ENCODE data around the gene LAT. TPM values are rescaled to one million over a fixed set of nuclear protein-coding genes. Genes with fewer than 3 reads are reported as not detected.

The LAT gene
- total RNA-seq, 1 experiment from 2014 or later, result 3.3 TPM

DNA sequence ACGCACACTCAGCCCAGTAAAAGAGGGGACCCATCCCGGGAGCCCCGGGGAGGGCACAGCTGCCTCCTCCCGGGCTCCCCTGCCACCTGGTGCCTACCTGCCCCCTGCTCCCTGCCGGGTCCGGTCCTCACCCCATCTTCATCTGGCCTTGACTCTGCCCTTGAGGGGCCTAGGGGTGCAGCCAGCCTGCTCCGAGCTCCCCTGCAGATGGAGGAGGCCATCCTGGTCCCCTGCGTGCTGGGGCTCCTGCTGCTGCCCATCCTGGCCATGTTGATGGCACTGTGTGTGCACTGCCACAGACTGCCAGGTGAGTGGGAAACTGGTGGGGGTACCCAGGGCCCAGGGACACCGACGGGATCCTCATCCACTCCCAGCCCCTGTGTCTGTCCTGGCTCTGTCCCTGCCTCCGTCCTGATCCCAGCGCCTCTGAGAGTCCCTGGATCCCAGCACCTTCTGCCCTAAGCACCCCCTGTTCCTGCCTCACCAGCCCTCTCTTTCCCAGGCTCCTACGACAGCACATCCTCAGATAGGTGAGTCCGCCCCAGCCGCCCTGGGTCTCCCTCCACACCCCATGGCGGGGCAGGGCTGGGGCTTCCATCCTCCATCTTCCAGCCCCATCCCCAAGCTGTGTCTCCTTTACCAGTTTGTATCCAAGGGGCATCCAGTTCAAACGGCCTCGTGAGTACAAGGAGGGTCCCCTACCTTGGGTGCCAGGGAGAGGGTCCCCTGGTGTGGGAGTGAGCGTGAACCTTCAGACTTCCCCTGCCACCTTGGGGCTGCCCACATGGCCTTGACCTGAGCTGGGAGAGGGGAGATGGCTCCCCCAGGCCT, 574 bp downstream of the LAT start:
- Histone ChIP-seq H3K9me3 (ENCODE audit: control insufficient read depth in 1 of 2, insufficient read depth in 1 of 2, low read depth in 1 of 2, low read length in 2 of 2) (no peaks in the 10 kb centered on the region; a peak in 1 of 4 replicates), H3K4me1 (ENCODE audit: control insufficient read depth in 1 of 2, insufficient read depth in 2 of 2, low read length in 2 of 2) (no peaks in the 10 kb centered on the region), H3K4me3 (replicated peaks in 1 of 2; ENCODE audit: low read depth in 1 of 2, low read length in 2 of 2) (no peak overlapping the region), H4K20me1 (ENCODE audit: insufficient read depth) (no peaks in the 10 kb centered on the region), H3K9me2 (ENCODE audit: insufficient read depth) (no peaks in the 10 kb centered on the region), H3K27me3 (ENCODE audit: insufficient read depth, low read length) (no peaks in the 10 kb centered on the region), H3K79me2 (ENCODE audit: insufficient read depth, low read length) (no peaks in the 10 kb centered on the region), H2AFZ (ENCODE audit: low read depth, low read length, poor library complexity, severe bottlenecking) (no peak overlapping the region), H3K27ac (ENCODE audit: low read depth, low read length) (no peak overlapping the region), H3K36me3 (ENCODE audit: control insufficient read depth in 1 of 2, insufficient read depth in 2 of 2, low read length in 2 of 2) (peaks cover 0 to 15% of the 10 kb centered on the region in 2 experiments; a peak in 2 of 4 replicates), H3K9ac (ENCODE audit: low read length) (no peak overlapping the region), H3K4me2 (ENCODE audit: low read length) (no peak overlapping the region)
- POLR2A ChIA-PET, result no interaction called here
- CTCF ChIA-PET, result no interaction called here
- BruUV-seq (replicated peaks), result no TSS peak
- RAD21 ChIA-PET (ENCODE audit: low non-redundant PET in 1 of 2, low total read pairs in 2 of 2, uncharacterized antibody in 2 of 2, unreplicated experiment in 2 of 2), result no interaction called here
- intact Hi-C loops (cut with micrococcal nuclease), result no loop called here
- ATAC-seq (no peak), DNase-seq (ENCODE audit: low read depth, low spot score) (no peak)
- TF ChIP-seq CBX3 (IDR thresholded peaks at IDR 0.05; ENCODE audit: low read depth) (no peak), CTCF (IDR thresholded peaks at IDR 0.05 in 2 of 3, conservative IDR thresholded peaks at IDR 0.05 in 1 of 3; ENCODE audit: borderline replicate concordance in 1 of 3, insufficient read depth in 1 of 3, low read depth in 2 of 3, low read length in 2 of 3) (no peak), RAD21 (IDR thresholded peaks at IDR 0.05; ENCODE audit: low read depth) (no peak), EZH2 (IDR thresholded peaks at IDR 0.05) (no peak), POLR2AphosphoS5 (IDR thresholded peaks at IDR 0.05; ENCODE audit: low read depth, low read length) (no peak), MAX (IDR thresholded peaks at IDR 0.05) (no peak), YY1 (IDR thresholded peaks at IDR 0.05; ENCODE audit: extremely low read depth, insufficient replicate concordance, low read depth, low read length) (no peak), ZNF274 (IDR thresholded peaks at IDR 0.05; ENCODE audit: low read depth, low read length) (no peak), ZFX (IDR thresholded peaks at IDR 0.05) (no peak), EZH2phosphoT487 (IDR thresholded peaks at IDR 0.05; ENCODE audit: borderline replicate concordance) (no peak), SRF (IDR thresholded peaks at IDR 0.05; ENCODE audit: low read depth) (no peak), POLR2A (IDR thresholded peaks at IDR 0.05; ENCODE audit: borderline replicate concordance, extremely low read depth, insufficient read depth, insufficient read length) (no peak), SP1 (IDR thresholded peaks at IDR 0.05; ENCODE audit: low read depth) (no peak), ZBTB33 (IDR thresholded peaks at IDR 0.05; ENCODE audit: extremely low read depth, insufficient replicate concordance, low read length) (no peak), EGR1 (IDR thresholded peaks at IDR 0.05; ENCODE audit: low read depth) (no peak), JUND (IDR thresholded peaks at IDR 0.05) (no peak)
- TF ChIP-seq, protein P1, sequence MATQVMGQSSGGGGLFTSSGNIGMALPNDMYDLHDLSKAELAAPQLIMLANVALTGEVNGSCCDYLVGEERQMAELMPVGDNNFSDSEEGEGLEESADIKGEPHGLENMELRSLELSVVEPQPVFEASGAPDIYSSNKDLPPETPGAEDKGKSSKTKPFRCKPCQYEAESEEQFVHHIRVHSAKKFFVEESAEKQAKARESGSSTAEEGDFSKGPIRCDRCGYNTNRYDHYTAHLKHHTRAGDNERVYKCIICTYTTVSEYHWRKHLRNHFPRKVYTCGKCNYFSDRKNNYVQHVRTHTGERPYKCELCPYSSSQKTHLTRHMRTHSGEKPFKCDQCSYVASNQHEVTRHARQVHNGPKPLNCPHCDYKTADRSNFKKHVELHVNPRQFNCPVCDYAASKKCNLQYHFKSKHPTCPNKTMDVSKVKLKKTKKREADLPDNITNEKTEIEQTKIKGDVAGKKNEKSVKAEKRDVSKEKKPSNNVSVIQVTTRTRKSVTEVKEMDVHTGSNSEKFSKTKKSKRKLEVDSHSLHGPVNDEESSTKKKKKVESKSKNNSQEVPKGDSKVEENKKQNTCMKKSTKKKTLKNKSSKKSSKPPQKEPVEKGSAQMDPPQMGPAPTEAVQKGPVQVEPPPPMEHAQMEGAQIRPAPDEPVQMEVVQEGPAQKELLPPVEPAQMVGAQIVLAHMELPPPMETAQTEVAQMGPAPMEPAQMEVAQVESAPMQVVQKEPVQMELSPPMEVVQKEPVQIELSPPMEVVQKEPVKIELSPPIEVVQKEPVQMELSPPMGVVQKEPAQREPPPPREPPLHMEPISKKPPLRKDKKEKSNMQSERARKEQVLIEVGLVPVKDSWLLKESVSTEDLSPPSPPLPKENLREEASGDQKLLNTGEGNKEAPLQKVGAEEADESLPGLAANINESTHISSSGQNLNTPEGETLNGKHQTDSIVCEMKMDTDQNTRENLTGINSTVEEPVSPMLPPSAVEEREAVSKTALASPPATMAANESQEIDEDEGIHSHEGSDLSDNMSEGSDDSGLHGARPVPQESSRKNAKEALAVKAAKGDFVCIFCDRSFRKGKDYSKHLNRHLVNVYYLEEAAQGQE (IDR thresholded peaks at IDR 0.05; ENCODE audit: low read depth), result no peak

Data from HCT116 (cell line).